Activated B cell treated with CpG ODN at 0.5 μM for 24 hours (primary cell): ENCODE results near the gene ATP1B1. TPM values are rescaled to one million over a fixed set of nuclear protein-coding genes. Genes with fewer than 3 reads are reported as not detected.

Source experiments
- ATAC-seq: fragments of 200-7000 bp; cut with Tn5 transposase; one replicate; pipeline ENCODE4 v1.10.0; 2021; ENCODE audit warnings: low read depth, mild to moderate bottlenecking, moderate library complexity
- CTCF ChIA-PET: fragments of 350-600 bp; sonication (Branson Sonifier 250); formaldehyde crosslinking; loops from one replicate; lab custom pipeline; 2021; ENCODE audit warnings: antibody characterized with exemption; lab: Charles Lee
- POLR2A ChIA-PET: fragments of 350-600 bp; sonication (Branson Sonifier 250); formaldehyde crosslinking; loops from one replicate; lab custom pipeline; 2021; ENCODE audit warnings: antibody characterized with exemption; lab: Charles Lee
- DNase-seq: peaks from one replicate; pipeline ENCODE4 v3.0.0; 2022
- H3K27ac Mint-ChIP-seq: one replicate; pipeline ENCODE4 v1.8.0; 2020; ENCODE audit warnings: mixed read lengths
- H3K27me3 Mint-ChIP-seq: one replicate; pipeline ENCODE4 v1.8.0; 2021; ENCODE audit warnings: mixed read lengths
- H3K36me3 Mint-ChIP-seq: one replicate; pipeline ENCODE4 v1.8.0; 2021; ENCODE audit warnings: low read depth, mixed read lengths
- H3K4me1 Mint-ChIP-seq: one replicate; pipeline ENCODE4 v1.8.0; 2021; ENCODE audit warnings: mixed read lengths
- H3K4me3 Mint-ChIP-seq: one replicate; pipeline ENCODE4 v1.8.0; 2020; ENCODE audit warnings: mild to moderate bottlenecking, mixed read lengths
- H3K9me3 Mint-ChIP-seq: one replicate; pipeline ENCODE4 v1.8.0; 2020; ENCODE audit warnings: mixed read lengths
- CTCF ChIP-seq: fragments of 200-600 bp; IDR thresholded peaks from one replicate; pipeline ENCODE4 v1.8.0; 2022; ENCODE audit warnings: antibody characterized with exemption, mild to moderate bottlenecking
- intact Hi-C: fragments of 100-400 bp; cut with micrococcal nuclease; formaldehyde crosslinking; loops from one replicate; pipeline ENCODE4 v1.15.1; 2024
- total RNA-seq: library from RNA; stranded (reverse); gene quantifications from 2 replicates; pipeline ENCODE4 v1.2.3, GENCODE V29; 2022

Gene ATP1B1
- total RNA-seq, 1 donor from 2014 or later = 1.6 TPM

GRCh38 chr1:169132512-169133227, 26.2 kb downstream of the ATP1B1 start:
- Mint-ChIP-seq H3K9me3 (no peaks in the 10 kb centered on the region), H3K4me1 (no peaks in the 10 kb centered on the region), H3K4me3 (no peak overlapping the region), H3K36me3 (peaks cover 6% of the 10 kb centered on the region), H3K27ac (no peak overlapping the region), H3K27me3 (no peaks in the 10 kb centered on the region)
- no peak for TF ChIP-seq CTCF
- ATAC-seq (no peak), DNase-seq (no peak)
- ChIA-PET POLR2A (no interaction called here), CTCF (no interaction called here)
- intact Hi-C loops = no loop called here

- Mint-ChIP-seq H3K36me3 (peaks cover 6% of the 10 kb centered on the region), H3K4me1 (no peaks in the 10 kb centered on the region), H3K27me3 (no peaks in the 10 kb centered on the region), H3K9me3 (no peaks in the 10 kb centered on the region), H3K27ac (no peak overlapping the region), H3K4me3 (no peak overlapping the region)
- intact Hi-C loops = no loop called here
- ChIA-PET POLR2A (no interaction called here), CTCF (no interaction called here)
- TF ChIP-seq CTCF = no peak
- DNase-seq = no peak
- ATAC-seq = no peak
Measured at GRCh38 chr1:169133228-169133576, 26.7 kb downstream of the ATP1B1 start.

GRCh38 chr1:169133801-169134502, 27.5 kb downstream of the ATP1B1 start:
- ChIA-PET POLR2A (no interaction called here), CTCF (no interaction called here)
- Mint-ChIP-seq H3K4me3 (no peak overlapping the region), H3K27me3 (no peaks in the 10 kb centered on the region), H3K36me3 (peaks cover 6% of the 10 kb centered on the region), H3K9me3 (no peaks in the 10 kb centered on the region), H3K27ac (no peak overlapping the region), H3K4me1 (no peaks in the 10 kb centered on the region)
- TF ChIP-seq CTCF = no peak
- intact Hi-C loops = no loop called here
- DNase-seq (no peak), ATAC-seq (no peak)

GRCh38 chr1:169137357-169137756, 30.9 kb downstream of the ATP1B1 start:
- CTCF ChIA-PET = no interaction called here
- TF ChIP-seq CTCF = no peak
- ATAC-seq = no peak
- Mint-ChIP-seq H3K4me1 (no peaks in the 10 kb centered on the region), H3K27me3 (no peaks in the 10 kb centered on the region), H3K9me3 (no peaks in the 10 kb centered on the region), H3K4me3 (no peak overlapping the region), H3K27ac (no peak overlapping the region), H3K36me3 (peaks cover 2% of the 10 kb centered on the region)
- intact Hi-C loops = no loop called here
- POLR2A ChIA-PET = no interaction called here
- no peak for DNase-seq

GRCh38 chr1:169138866-169139670, 32.6 kb downstream of the ATP1B1 start:
- ChIA-PET POLR2A (no interaction called here), CTCF (no interaction called here)
- H3K27me3 Mint-ChIP-seq = no peaks in the 10 kb centered on the region
- DNase-seq = no peak
- ATAC-seq = peak; percentile 72
- TF ChIP-seq CTCF = no peak
- no peak overlapping the region for H3K4me3 Mint-ChIP-seq
- H3K36me3 Mint-ChIP-seq = no peaks in the 10 kb centered on the region
- intact Hi-C loops = no loop called here
- H3K9me3 Mint-ChIP-seq = no peaks in the 10 kb centered on the region
- no peak overlapping the region for H3K27ac Mint-ChIP-seq
- H3K4me1 Mint-ChIP-seq = no peaks in the 10 kb centered on the region
